MCF 10A (cell line): Measurements from ENCODE around the gene MYO9A. TPM values are rescaled to one million over a fixed set of nuclear protein-coding genes. Genes with fewer than 3 reads are reported as not detected.

ENCODE experiments used
- BruUV-seq: library from RNA; stranded (reverse); fragments of 400-500 nt; replicated peaks from 2 replicates; lab custom pipeline; 2021; lab: Mats Ljungman, UMichigan
- CTCF ChIA-PET: fragments of 300-600 bp; sonication (Branson Sonifier 250); formaldehyde crosslinking; extraction: SDS; loops from one replicate; lab custom pipeline; 2021; ENCODE audit warnings: antibody characterized with exemption, inconsistent platforms; lab: Yijun Ruan, JAX
- POLR2A ChIA-PET: fragments of 300-600, 350-650 bp; sonication (Branson Sonifier 250); formaldehyde crosslinking; extraction: SDS; loops from one replicate; lab custom pipeline; 2020; ENCODE audit warnings: antibody characterized with exemption, inconsistent platforms; lab: Yijun Ruan, JAX
- DNase-seq: peaks from one replicate; pipeline ENCODE4 v3.0.0-alpha.2; 2018; ENCODE audit not compliant: unreplicated experiment
- H3K27ac Mint-ChIP-seq: one replicate; pipeline ENCODE4 v1.8.0; 2022; ENCODE audit warnings: mild to moderate bottlenecking, low read depth, mixed read lengths; ENCODE audit not compliant: unreplicated experiment
- H3K27me3 Mint-ChIP-seq: one replicate; pipeline ENCODE4 v1.8.0; 2022; ENCODE audit warnings: mixed read lengths; ENCODE audit not compliant: insufficient read depth, unreplicated experiment
- H3K36me3 Mint-ChIP-seq: one replicate; pipeline ENCODE4 v1.8.0; 2022; ENCODE audit warnings: mild to moderate bottlenecking, moderate library complexity, mixed read lengths; ENCODE audit not compliant: insufficient read depth, unreplicated experiment
- H3K4me1 Mint-ChIP-seq: one replicate; pipeline ENCODE4 v1.8.0; 2022; ENCODE audit warnings: mixed read lengths; ENCODE audit not compliant: insufficient read depth, unreplicated experiment
- H3K4me3 Mint-ChIP-seq: one replicate; pipeline ENCODE4 v1.8.0; 2022; ENCODE audit warnings: mild to moderate bottlenecking, moderate library complexity, mixed read lengths; ENCODE audit not compliant: unreplicated experiment
- H3K9me3 Mint-ChIP-seq: one replicate; pipeline ENCODE4 v1.8.0; 2022; ENCODE audit warnings: mixed read lengths; ENCODE audit not compliant: unreplicated experiment
- CTCF ChIP-seq: fragments of 200-600 bp; IDR thresholded peaks from one replicate; pipeline ENCODE4 v1.8.0; 2022; ENCODE audit warnings: antibody characterized with exemption, mild to moderate bottlenecking; ENCODE audit not compliant: unreplicated experiment
- intact Hi-C: fragments of 100-400 bp; cut with micrococcal nuclease; formaldehyde crosslinking; loops from 2 replicates; pipeline ENCODE4 v1.14.1; 2022
- total RNA-seq: library from RNA; stranded (reverse); gene quantifications from 2 replicates; pipeline ENCODE4 v1.2.3, GENCODE V29; 2022

The MYO9A gene
- total RNA-seq, 1 experiment from 2014 or later: 40.8 TPM

GRCh38 chr15:71785996-71786395, 332.0 kb downstream of the MYO9A start:
- CTCF ChIA-PET: interaction anchor here (0.6 to 1.2 kb wide), 4 partner anchors 8 to 370 kb away, joined by 3 to 4 read pairs (median 4); no protein-coding TSS in a partner anchor
- no TSS peak for BruUV-seq
- intact Hi-C loops: no loop called here
- Mint-ChIP-seq H3K9me3 (no peaks in the 10 kb centered on the region), H3K4me1 (no peaks in the 10 kb centered on the region), H3K27ac (no peak overlapping the region), H3K36me3 (no peaks in the 10 kb centered on the region), H3K4me3 (no peak overlapping the region), H3K27me3 (no peaks in the 10 kb centered on the region)
- no peak for TF ChIP-seq CTCF
- DNase-seq: no peak
- POLR2A ChIA-PET: no interaction called here

- ChIA-PET CTCF (interaction anchor here (0.6 to 2.2 kb wide), 2 partner anchors 16 to 343 kb away, joined by 3 to 8 read pairs; no protein-coding TSS in a partner anchor), POLR2A (no interaction called here)
- H3K27ac Mint-ChIP-seq: no peak overlapping the region
- peak; percentile 19 for TF ChIP-seq CTCF
- no peaks in the 10 kb centered on the region for H3K36me3 Mint-ChIP-seq
- no peaks in the 10 kb centered on the region for H3K27me3 Mint-ChIP-seq
- no peaks in the 10 kb centered on the region for H3K9me3 Mint-ChIP-seq
- no peak overlapping the region for H3K4me3 Mint-ChIP-seq
- H3K4me1 Mint-ChIP-seq: peaks cover 10% of the 10 kb centered on the region
- intact Hi-C loops: loop anchor here (5.0 kb wide), 1 partner anchor 373 kb away; no protein-coding TSS in a partner anchor
- BruUV-seq: no TSS peak
- no peak for DNase-seq
These were observed 333.2 kb downstream of the MYO9A start for GRCh38 chr15:71784719-71785118.

GRCh38 chr15:71782422-71783165, 335.4 kb downstream of the MYO9A start:
- Mint-ChIP-seq H3K27ac (no peak overlapping the region), H3K36me3 (no peaks in the 10 kb centered on the region), H3K4me3 (no peak overlapping the region), H3K27me3 (no peaks in the 10 kb centered on the region), H3K9me3 (no peaks in the 10 kb centered on the region), H3K4me1 (peaks cover 10% of the 10 kb centered on the region)
- intact Hi-C loops: loop anchor here (5.0 kb wide), 1 partner anchor 375 kb away; no protein-coding TSS in a partner anchor
- TF ChIP-seq CTCF: no peak
- DNase-seq: no peak
- BruUV-seq: TSS peak; percentile 20
- CTCF ChIA-PET: interaction anchor here (0.7 to 5.1 kb wide), 4 partner anchors 11 to 39 kb away, joined by 3 to 35 read pairs (median 14); no protein-coding TSS in a partner anchor
- POLR2A ChIA-PET: interaction anchor here (0.5 kb wide), 1 partner anchor 37 kb away, joined by 3 read pairs; no protein-coding TSS in a partner anchor

GRCh38 chr15:71781965-71782265, 336.0 kb downstream of the MYO9A start:
- POLR2A ChIA-PET: interaction anchor here (0.5 to 1.9 kb wide), 3 partner anchors 29 to 51 kb away, joined by 3 to 10 read pairs (median 3); no protein-coding TSS in a partner anchor
- Mint-ChIP-seq H3K36me3 (no peaks in the 10 kb centered on the region), H3K4me1 (peaks cover 10% of the 10 kb centered on the region), H3K9me3 (no peaks in the 10 kb centered on the region), H3K27ac (no peak overlapping the region), H3K27me3 (no peaks in the 10 kb centered on the region), H3K4me3 (no peak overlapping the region)
- no peak for TF ChIP-seq CTCF
- BruUV-seq: no TSS peak
- intact Hi-C loops: loop anchor here (5.0 kb wide), 1 partner anchor 375 kb away; no protein-coding TSS in a partner anchor
- CTCF ChIA-PET: interaction anchor here (0.7 to 5.1 kb wide), 8 partner anchors 11 to 281 kb away, joined by 3 to 35 read pairs (median 8); no protein-coding TSS in a partner anchor
- no peak for DNase-seq
